ENCODE results near the gene CMTM7. TPM values are rescaled to one million over a fixed set of nuclear protein-coding genes. Genes with fewer than 3 reads are reported as not detected.

Gene CMTM7
- total and polyA plus RNA-seq, 2 of the 8 experiments (the other 6 are each of a cell fraction or from before 2014, with no cell fraction given): 33.3 to 65.8 TPM

DNA sequence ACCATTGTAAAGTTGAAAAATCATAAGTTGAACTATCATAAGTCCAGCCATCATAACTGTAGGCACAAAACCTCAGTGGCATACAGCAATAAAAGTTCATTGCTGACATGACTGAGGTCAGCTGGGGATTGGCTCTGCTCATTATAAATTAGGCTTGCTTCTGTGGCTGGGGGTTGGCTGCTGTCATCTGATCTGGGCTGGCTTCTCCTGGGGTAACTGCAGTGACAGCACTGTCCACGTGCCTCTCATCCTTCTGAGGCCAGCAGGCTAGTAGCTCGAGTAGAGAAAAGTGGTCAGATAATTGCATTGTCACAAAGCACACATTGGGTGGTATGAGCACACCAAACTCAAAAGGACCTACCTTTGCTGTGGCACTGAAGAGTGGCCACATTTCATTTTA lies 31.3 kb downstream of the CMTM7 start:
- TF ChIP-seq NANOG (IDR thresholded peaks at IDR 0.05; ENCODE audit: insufficient read depth, low read depth, low read length, poor library complexity, severe bottlenecking): no peak
- TF ChIP-seq HDAC6 (IDR thresholded peaks at IDR 0.05; ENCODE audit: low read depth, low read length): no peak
- no peak for TF ChIP-seq TAF1 (IDR thresholded peaks at IDR 0.05; ENCODE audit: low read depth, low read length)
- no peak for TF ChIP-seq CHD1 (IDR thresholded peaks at IDR 0.05; ENCODE audit: low read depth, low read length)
- no peak for TF ChIP-seq RXRA (IDR thresholded peaks at IDR 0.05; ENCODE audit: insufficient read depth, low read depth, low read length)
- no peak for TF ChIP-seq ASH2L (IDR thresholded peaks at IDR 0.05; ENCODE audit: low read length)
- TF ChIP-seq, protein P1, sequence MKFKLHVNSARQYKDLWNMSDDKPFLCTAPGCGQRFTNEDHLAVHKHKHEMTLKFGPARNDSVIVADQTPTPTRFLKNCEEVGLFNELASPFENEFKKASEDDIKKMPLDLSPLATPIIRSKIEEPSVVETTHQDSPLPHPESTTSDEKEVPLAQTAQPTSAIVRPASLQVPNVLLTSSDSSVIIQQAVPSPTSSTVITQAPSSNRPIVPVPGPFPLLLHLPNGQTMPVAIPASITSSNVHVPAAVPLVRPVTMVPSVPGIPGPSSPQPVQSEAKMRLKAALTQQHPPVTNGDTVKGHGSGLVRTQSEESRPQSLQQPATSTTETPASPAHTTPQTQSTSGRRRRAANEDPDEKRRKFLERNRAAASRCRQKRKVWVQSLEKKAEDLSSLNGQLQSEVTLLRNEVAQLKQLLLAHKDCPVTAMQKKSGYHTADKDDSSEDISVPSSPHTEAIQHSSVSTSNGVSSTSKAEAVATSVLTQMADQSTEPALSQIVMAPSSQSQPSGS (IDR thresholded peaks at IDR 0.05; ENCODE audit: low read length): no peak
- TF ChIP-seq POLR2A (IDR thresholded peaks at IDR 0.05; ENCODE audit: control extremely low read depth in 1 of 2, low read depth in 2 of 2, low read length in 2 of 2): no peak
- no peak for TF ChIP-seq KDM5A (IDR thresholded peaks at IDR 0.05; ENCODE audit: low read length)
- TF ChIP-seq BACH1 (IDR thresholded peaks at IDR 0.05; ENCODE audit: low read length): no peak
- TF ChIP-seq KDM1A (IDR thresholded peaks at IDR 0.05; ENCODE audit: borderline replicate concordance, low read length): no peak
- no peak overlapping the region for H3K27ac ChIP-seq (ENCODE audit: low read depth, low read length)
- no peaks in the 10 kb centered on the region for H3K27me3 ChIP-seq (replicated peaks in 1 of 4; ENCODE audit: control insufficient read depth in 3 of 4, extremely low read depth in 1 of 4, insufficient read depth in 3 of 4, low read length in 3 of 4)
- H4K5ac ChIP-seq (ENCODE audit: insufficient read length, low read depth, low read length): no peak overlapping the region
- WGBS, 2 experiments (ENCODE audit: extremely low coverage in 1 of 2, insufficient coverage in 1 of 2, insufficient read length in 1 of 2, insufficient replicate concordance in 2 of 2, low coverage in 1 of 2, low lambda C conversion rate in 2 of 2, missing lambda C conversion rate in 1 of 2): 86% methylated on average over 2 of the region's 2 CpGs; no CpG with 5 or more reads in 1 of the 2 experiments
- H3K23ac ChIP-seq (ENCODE audit: insufficient read length): no peak overlapping the region
- no peak overlapping the region for H4K91ac ChIP-seq (replicated peaks; ENCODE audit: insufficient read length, low read length)
- no peak overlapping the region for H2AFZ ChIP-seq (ENCODE audit: low read length)
- no peak overlapping the region; the same call in 1 of the 2 replicates for H2BK12ac ChIP-seq (ENCODE audit: low read depth, low read length)
- H3K56ac ChIP-seq (replicated peaks; ENCODE audit: insufficient read length, low read depth, low read length): no peak overlapping the region
- H3K4ac ChIP-seq (replicated peaks; ENCODE audit: insufficient read length, low read depth, low read length): no peak overlapping the region
- no peak overlapping the region for H2BK15ac ChIP-seq (ENCODE audit: low read length)
- H3K79me1 ChIP-seq (ENCODE audit: low read depth, low read length): peaks cover 6% of the 10 kb centered on the region; the same call in 1 of the 2 replicates
- no peak overlapping the region for H3K14ac ChIP-seq (ENCODE audit: insufficient read length)
- ChIA-PET POLR2A (ENCODE audit: partially characterized antibody) (interaction anchor here (1.1 to 2.1 kb wide), 2 partner anchors 9 to 11 kb away, joined by 5 read pairs; no protein-coding TSS in a partner anchor), CTCF (ENCODE audit: partially characterized antibody) (interaction anchor here (0.6 to 2.5 kb wide), 15 partner anchors 9 to 373 kb away, joined by 3 to 14 read pairs (median 4); no protein-coding TSS in a partner anchor)
- no peak overlapping the region for H3K4me3 ChIP-seq (ENCODE audit: extremely low read depth in 1 of 4, insufficient read depth in 2 of 4, low read depth in 3 of 4, low read length in 4 of 4)
- H2AK5ac ChIP-seq (ENCODE audit: low read depth, low read length): no peak overlapping the region
- H2BK20ac ChIP-seq (ENCODE audit: low read length): no peak overlapping the region
- H4K20me1 ChIP-seq (replicated peaks in 1 of 2; ENCODE audit: control insufficient read depth in 1 of 2, insufficient read depth in 2 of 2, low read length in 2 of 2): peaks cover 0 to 5% of the 10 kb centered on the region in 2 experiments
- no peak overlapping the region for H4K8ac ChIP-seq (ENCODE audit: extremely low read depth, insufficient read depth, low read length)
- FAIRE-seq (no peak), DNase-seq (ENCODE audit: low read depth in 1 of 2, low spot score in 2 of 2) (no peak)
- no peak overlapping the region for H2BK120ac ChIP-seq (replicated peaks; ENCODE audit: low read depth, low read length)
- H3K36me3 ChIP-seq (ENCODE audit: control insufficient read depth in 2 of 4, insufficient read depth in 4 of 4, low read length in 3 of 4): no peaks in the 10 kb centered on the region
- H3K23me2 ChIP-seq (ENCODE audit: low read depth, low read length): no peaks in the 10 kb centered on the region
- H3K79me2 ChIP-seq (ENCODE audit: control insufficient read depth in 1 of 2, insufficient read depth in 2 of 2, low read length in 2 of 2): peaks cover 0 to 38% of the 10 kb centered on the region in 2 experiments; a peak in 2 of 4 replicates
- H3K4me1 ChIP-seq (replicated peaks in 1 of 4; ENCODE audit: control insufficient read depth in 3 of 4, insufficient read depth in 4 of 4, low read length in 3 of 4): peaks cover 8 to 11% (median 10%) of the 10 kb centered on the region in 4 experiments
- no peak overlapping the region for H3K9ac ChIP-seq (replicated peaks in 1 of 4; ENCODE audit: extremely low read depth in 1 of 4, low read depth in 3 of 4, low read length in 3 of 4)
- H2BK5ac ChIP-seq (ENCODE audit: low read depth, low read length): no peak overlapping the region
- H3K4me2 ChIP-seq (ENCODE audit: insufficient read depth in 1 of 2, low read depth in 2 of 2, low read length in 2 of 2): no peak overlapping the region
- H3K9me3 ChIP-seq (ENCODE audit: insufficient read depth in 2 of 2, low read depth in 1 of 2, low read length in 1 of 2): no peaks in the 10 kb centered on the region; a peak in 1 of 4 replicates
- no peak overlapping the region for H3K18ac ChIP-seq (ENCODE audit: extremely low read depth, low read length)
